ENCODE results near the gene UBE2D2. TPM values are rescaled to one million over a fixed set of nuclear protein-coding genes. Genes with fewer than 3 reads are reported as not detected.

The UBE2D2 gene
- total RNA-seq, 1 donor from 2014 or later, result 229 TPM

DNA sequence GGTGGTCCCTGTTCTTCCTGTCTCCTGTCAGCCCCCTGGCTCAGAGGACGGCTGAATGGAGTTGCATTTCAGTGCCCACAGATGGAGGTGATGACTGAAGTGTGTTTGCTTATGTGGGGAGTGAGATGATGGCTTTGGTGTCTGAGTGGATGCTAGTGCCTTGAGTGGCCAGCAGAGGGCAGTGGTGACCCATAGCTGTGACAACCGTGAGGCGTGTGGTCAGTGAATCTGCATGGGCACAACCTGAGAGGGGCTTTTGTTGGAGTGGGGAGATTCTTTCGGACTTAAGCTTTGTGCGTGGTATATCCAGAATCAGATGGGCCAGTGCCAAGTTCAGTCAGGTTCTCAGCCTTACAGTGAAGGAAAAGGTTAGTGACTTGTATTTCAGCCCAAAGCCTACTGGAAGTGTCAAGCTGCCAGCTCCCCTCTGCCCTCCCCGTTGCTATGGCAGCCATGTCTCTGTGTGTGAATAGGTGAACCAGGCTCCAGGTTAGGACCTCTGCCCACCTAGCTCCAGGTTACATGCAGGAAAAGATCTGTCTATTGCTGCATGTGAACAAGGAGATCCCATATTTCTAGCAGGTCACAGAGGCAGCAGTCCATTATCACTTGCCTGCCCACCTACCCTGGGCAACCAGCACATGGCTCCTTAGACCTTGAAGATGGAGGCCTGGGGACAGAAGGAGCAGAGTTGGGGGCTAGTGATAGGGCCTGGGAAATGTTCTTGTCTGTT, 72.3 kb downstream of the UBE2D2 start:
- intact Hi-C loops (cut with micrococcal nuclease), result loop anchor here (1.0 to 2.0 kb wide), 7 partner anchors 57 to 335 kb away; no protein-coding TSS in a partner anchor

DNA sequence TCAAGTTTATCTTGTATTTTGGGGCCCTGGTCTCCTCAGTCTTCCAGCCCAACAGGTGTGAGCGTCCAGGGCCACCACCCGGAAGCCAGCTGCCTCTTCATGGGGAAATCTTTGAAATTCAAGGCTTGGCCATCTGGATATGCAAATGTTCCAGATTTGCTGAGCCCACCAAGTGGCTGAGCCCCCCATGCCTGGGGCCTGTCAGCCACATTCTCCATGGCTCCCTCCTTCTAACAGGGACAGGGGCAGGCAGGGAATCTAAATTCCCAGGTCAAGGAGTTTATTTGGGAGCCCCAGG, 72.8 kb downstream of the UBE2D2 start:
- intact Hi-C loops (cut with micrococcal nuclease), result no loop called here

DNA sequence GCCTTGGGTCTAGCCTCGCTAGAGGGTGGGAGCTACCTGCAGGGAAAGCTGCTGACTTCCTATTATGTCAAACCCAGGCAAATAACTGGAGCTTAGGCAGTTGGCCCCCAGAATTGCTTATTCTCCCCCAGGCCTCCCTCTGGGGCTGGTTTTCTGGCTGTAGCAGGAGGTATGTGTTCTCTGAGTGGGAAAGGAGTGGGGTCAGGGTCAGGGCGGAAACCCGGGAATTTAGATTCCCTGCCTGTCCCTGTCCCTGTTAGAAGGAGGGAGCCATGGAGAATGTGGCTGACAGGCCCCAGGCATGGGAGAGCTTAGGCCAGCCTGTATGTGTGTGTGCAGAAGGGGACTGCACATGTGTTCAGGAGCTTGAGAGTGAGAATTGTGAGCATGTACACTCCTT, 73.4 kb downstream of the UBE2D2 start:
- intact Hi-C loops (cut with micrococcal nuclease), result no loop called here

DNA sequence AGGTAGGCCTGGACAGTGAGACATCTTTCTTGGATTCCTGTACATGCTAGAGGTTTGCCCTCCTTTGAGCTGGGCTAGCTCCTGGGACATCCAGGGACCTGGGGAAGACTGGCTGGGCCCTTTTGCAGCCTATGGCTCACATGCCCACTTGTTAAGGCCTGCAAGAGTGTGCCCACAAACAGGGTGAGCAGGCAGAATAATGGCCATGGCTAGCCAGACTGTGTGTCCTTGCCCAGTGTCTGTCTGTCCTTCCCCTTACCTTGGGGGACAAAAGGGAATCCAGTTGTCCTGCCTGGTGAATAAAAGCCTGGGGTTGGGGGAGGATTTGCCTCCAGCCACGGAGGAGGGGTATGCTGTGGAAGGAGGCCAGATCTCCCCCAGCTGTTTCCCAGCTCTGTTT, 74.1 kb downstream of the UBE2D2 start:
- intact Hi-C loops (cut with micrococcal nuclease), result loop anchor here (5.0 kb wide), 3 partner anchors 112 to 233 kb away; partner anchors contain the start of genes DNAJC18 and SPATA24

DNA sequence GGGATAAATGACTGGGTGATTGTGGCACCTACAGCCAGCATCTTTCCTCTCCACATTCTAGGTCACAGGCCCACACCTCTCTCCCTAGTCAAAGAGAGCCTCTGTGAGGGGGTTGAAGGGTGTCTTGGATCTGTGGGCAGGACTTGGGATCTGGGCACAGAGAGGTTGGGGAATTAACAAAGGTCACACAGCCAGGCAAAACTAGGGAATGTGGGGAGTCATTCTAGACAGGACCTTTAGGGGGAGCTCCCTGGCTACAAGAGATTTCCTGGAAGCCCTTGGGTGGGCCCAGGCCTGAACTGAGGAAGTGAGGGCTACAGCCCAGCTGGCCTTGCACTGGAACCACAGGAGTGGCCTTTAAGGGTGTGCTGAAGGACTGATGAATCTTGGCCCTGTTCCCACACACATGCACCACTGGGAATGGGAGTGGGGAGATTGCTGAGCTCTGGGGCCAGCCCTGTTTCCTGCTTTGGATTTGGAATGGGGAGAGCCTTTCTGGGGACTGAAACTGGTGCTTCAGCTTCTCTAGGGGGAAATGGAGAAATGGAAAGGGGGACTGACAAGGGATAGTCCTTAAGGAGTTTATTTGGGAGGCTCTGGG, 74.6 kb downstream of the UBE2D2 start:
- intact Hi-C loops (cut with micrococcal nuclease), result loop anchor here (1.0 to 5.0 kb wide), 9 partner anchors 14 to 293 kb away; partner anchors contain the start of genes DNAJC18 and SPATA24

DNA sequence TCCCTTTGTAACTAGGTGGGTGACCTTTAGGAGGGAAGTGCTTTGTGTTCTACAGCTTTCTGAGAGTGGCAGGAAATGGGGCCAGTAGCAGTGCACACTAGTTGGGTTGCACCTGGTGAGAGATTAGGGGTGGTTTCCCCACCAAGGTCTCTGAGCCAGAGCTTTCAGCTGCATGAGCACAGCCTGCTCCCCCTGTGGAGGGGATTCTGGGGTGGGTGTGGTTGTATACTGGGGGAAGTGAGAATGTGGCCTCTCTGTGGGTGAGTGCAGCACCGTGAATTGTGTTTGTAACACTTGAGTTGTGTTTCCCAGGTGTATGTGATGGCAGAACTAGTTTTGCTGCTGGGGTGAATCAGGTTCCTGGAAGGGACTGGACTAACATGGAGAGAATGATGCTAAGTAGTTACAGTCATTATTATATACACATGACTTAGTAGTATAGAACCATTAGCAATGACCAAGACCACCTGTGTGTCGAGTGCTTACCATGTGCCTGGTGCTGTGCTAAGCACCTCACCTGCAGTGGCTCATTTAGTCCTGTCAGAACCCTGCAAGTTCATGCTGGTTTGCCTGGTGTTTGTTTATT, 75.2 kb downstream of the UBE2D2 start:
- intact Hi-C loops (cut with micrococcal nuclease), result loop anchor here (1.0 to 5.0 kb wide), 9 partner anchors 13 to 294 kb away; partner anchors contain the start of genes DNAJC18 and SPATA24

DNA sequence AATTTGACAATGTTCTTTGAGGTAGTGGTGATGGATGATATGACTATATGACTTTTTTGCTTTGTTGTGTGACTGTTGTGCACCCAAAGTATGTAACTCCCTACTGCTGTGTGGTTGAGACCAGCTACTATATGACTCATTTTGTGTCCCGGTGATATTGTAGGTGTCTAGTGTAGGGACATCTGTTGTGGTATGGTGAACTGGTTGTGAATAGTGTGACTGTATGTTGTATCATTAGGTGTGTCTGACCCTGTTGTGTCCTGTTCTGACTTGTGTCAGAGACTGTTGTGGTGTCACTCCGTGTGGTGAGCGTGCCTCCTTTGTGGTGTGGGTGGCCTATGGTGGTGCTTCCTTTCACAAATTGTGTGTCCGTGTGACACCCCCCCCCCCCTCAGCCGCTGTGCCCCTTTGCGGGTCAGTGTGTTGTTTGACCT, 75.9 kb downstream of the UBE2D2 start:
- intact Hi-C loops (cut with micrococcal nuclease), result loop anchor here (1.0 to 5.0 kb wide), 10 partner anchors 12 to 295 kb away; partner anchors contain the start of genes DNAJC18 and SPATA24

DNA sequence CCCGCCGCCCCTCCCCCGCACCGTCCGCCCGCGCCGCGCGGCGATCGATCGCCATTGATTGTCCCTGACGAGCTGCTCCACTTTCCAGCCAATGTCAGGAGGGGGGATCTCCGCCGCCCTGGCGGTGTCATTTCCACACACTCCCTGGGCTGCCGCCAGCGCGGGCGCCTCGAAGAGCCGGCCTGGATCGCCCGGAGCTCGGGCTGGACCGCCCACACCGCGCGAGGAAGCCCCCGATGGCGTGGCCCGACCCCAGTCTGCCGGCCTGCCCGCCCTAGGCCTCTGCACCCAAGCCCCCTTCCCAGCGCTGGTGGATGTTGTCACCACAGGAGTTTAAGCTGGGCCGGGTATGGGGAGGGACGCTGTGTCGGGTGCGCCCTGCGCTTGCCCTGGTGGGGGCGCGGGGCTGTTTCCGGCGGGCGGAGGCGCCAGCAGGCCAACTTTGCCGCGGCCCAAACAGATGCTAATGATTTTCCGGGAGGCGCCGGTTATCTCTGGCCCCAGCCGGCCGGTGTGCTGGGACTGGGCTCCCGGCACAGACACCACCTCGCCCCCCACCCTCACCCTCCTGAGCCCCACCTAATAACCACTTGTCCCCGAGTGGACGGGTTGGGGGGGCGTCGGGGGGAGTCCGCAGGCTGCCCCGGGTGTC, 76.4 kb downstream of the UBE2D2 start:
- intact Hi-C loops (cut with micrococcal nuclease), result loop anchor here (1.0 to 5.0 kb wide), 7 partner anchors 29 to 235 kb away; partner anchors contain the start of genes DNAJC18 and SPATA24

DNA sequence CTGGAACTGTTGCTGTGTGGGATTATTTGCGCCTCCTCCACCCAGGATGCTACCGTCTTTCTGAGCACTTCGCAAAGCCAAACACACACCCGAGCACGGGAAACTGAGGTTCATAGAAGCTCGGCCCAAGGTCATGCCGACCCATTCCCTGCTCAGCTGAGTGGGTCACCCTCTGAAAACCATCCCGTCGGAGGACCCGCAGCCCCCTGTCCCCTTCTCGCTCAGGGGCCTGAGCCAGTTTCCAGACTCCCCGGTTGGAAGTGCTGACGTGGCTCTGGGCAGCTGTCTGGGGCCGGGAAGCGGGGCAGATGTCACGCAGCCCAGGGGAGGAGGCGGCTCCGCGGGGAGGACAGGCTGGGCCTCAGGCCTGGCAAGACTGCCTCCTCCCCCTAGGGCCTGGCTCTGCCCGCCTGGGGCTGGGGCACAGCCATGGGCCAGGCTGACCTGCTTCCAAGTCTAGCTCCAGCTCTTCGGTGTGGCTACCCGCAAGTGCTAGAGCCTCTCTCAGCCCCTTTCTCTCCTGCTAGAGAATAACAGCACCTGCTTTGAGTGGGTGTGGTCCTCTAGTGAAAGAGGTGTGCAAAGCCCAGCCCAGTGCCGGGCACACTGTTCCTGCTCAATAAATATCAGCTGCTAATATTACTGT, 77.1 kb downstream of the UBE2D2 start:
- intact Hi-C loops (cut with micrococcal nuclease), result loop anchor here (5.0 kb wide), 3 partner anchors 109 to 236 kb away; partner anchors contain the start of genes DNAJC18 and SPATA24

DNA sequence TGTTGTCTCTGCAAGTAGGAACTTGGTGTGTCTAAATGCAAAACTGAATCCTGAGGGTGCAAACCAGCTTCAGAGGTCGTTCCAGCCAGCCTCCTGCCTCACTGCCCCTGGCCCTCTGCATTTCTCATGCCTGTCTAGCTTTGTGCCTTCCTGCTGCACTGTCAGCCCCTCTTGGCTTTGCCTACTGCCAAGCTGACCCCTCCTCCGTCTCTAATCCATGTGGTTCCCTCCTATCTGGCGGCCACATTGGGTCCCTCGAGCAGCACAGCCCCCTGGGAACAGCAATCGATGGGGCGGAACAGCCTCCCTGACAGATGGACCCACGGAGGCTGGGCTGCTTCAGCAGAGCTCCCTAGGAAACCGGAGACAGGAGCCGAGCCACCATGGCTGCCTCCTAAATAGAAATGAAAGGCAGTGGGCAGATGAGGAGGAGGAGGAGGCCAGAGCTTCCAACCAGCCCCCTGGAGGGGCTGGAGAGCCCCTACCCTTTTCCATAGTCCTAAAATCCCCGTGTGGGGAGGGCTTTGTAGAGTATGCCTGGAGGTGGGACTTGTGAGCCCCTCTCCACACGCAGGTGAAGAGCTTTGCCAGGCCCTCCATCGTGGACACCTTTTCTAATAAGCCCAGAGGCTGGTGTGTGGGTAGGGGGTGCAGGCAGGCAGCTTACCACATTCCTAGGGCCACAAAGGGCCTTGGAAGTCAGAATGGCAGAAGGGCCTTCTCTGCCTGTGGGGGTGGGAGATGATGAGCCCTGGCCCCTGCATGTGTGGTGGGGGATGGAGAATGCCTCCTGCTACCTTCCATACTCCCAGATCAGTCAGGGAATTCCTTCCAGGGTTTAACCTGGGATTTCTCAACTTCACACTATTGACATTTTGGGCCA, 77.8 kb downstream of the UBE2D2 start:
- intact Hi-C loops (cut with micrococcal nuclease), result loop anchor here (5.0 kb wide), 3 partner anchors 108 to 237 kb away; partner anchors contain the start of genes DNAJC18 and SPATA24

DNA sequence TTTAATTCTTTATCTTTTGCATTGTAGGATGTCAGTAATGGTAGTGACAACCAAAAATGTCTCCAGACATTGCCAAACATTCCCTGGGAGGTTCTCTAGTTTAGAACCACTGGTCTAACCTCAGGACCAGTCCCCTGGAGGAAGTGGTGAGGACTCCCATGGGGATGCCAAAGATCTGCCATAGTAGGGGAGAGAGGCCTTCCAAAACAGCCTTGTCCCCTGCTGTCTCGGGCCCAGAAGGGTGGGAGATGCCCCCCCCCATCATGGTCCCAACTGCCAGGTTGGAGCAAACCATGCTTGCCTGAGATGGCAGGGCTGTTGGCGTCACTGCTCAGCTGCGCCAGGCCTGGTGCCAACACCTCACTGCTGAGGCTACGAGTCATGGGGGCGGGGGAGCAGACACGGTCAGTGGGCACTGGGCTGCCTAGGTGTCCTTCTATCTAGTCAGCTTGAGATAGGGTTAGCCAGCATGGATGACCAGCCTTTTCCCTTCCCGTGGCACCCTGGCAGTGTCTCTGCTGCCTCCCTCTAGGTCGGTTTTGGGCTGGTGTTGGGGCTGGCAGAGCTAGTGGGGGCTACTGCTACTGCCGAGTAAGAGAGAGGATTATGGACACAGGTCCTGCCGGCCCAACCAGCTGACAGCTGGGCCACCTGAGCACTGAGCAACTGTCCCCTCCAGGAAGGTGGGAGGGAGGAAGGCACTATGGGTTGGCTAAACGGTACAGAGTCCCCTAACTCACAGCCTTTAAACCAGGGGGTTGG, 78.7 kb downstream of the UBE2D2 start:
- intact Hi-C loops (cut with micrococcal nuclease), result loop anchor here (5.0 kb wide), 3 partner anchors 108 to 237 kb away; partner anchors contain the start of genes DNAJC18 and SPATA24

DNA sequence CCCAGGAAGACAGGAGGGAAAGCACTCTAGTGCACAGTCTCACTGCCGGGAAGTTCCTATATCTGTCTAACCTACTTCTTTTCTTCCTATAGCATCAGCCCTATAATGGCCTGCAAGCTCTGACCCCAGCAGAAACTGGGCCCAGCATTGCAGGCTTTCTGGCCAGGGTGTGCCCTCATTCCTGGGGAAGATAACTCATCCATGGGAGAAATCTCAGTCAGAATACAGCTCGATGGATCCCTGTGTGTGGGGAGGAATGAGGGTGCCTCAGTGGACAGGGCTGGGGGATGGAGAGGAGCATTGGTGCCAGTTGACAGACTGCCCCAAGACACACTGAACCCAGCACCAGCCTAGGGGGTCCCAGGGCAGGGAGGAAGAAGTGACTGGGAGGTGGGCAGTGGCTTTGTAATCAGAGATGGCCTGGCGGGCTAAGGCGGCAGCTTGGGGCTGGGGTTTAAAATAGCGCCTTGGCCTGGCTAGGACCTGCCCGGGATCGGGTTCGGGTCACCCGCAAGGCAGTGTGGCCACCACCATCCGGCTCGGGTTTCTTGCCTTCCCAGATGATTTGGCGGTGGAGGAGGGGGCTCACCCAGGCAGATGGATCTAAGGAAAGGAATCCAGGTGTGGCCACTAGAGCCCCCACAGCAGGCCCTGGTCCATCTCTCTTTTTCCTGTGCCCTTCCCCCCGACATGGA, 79.4 kb downstream of the UBE2D2 start:
- intact Hi-C loops (cut with micrococcal nuclease), result no loop called here

DNA sequence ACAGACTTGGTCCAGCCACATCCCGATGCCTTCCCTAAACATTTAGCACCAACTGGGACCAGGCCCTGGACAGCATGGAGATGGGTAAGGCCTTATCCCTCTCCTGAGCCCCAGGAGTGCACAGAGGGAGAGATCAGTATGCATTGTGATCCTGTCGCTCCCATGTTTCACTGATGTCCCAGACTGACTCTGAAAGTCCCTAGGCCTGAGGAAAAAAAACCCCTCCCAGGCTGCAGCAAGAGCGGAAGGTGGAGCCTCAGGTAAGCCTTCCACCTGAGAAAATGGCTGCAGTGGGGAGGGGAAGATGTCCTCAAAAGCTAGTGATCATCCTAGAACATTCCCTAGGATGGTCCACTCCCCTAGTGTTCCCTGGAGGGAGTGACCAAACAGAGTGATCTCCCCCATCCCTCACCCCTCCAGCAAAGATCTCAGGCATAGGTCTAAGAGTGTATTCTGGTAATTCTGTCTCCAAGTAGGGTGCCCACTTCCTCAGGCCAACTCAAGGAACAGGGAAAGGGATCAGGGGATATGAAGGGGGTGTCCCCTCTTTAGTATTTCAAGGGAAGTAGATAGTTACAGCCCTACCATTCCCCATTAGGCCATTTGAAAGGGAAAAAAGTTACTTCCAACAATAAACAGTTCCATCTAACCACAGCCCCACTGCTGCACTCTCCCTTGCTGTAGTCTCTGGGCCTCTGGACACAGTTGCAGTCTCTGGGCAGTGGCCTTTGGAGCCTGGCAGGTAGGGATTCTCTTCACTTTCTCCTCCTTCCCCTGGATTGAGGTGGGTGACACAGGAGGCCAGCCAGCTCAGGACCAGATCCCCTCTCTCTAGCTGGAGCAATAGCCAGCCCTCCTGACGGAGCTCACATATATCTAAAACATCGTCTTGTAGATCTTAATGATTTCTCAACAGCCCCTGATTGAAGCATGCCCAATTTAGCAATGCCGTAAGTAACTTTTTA, 80.3 kb downstream of the UBE2D2 start:
- intact Hi-C loops (cut with micrococcal nuclease), result no loop called here

DNA sequence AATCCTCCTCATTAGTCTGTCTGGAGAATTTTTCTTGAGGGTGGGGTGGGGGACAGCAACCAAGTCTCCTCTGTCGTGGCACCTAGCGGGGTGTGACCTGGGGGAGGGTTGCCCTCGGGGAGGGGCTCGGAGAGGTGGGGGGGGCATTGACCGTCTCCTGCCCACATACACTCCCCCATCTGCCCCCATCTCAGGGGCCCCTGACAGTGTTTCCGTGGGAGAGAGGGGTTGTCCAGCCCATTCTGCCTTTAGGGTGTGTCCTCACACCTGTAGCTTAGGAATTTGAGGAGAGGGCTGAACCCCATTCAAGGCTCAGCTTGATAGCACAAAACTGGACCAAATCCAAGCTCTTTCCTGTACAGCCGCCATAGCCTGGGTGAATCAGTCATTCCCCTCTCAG, 81.1 kb downstream of the UBE2D2 start:
- intact Hi-C loops (cut with micrococcal nuclease), result no loop called here

DNA sequence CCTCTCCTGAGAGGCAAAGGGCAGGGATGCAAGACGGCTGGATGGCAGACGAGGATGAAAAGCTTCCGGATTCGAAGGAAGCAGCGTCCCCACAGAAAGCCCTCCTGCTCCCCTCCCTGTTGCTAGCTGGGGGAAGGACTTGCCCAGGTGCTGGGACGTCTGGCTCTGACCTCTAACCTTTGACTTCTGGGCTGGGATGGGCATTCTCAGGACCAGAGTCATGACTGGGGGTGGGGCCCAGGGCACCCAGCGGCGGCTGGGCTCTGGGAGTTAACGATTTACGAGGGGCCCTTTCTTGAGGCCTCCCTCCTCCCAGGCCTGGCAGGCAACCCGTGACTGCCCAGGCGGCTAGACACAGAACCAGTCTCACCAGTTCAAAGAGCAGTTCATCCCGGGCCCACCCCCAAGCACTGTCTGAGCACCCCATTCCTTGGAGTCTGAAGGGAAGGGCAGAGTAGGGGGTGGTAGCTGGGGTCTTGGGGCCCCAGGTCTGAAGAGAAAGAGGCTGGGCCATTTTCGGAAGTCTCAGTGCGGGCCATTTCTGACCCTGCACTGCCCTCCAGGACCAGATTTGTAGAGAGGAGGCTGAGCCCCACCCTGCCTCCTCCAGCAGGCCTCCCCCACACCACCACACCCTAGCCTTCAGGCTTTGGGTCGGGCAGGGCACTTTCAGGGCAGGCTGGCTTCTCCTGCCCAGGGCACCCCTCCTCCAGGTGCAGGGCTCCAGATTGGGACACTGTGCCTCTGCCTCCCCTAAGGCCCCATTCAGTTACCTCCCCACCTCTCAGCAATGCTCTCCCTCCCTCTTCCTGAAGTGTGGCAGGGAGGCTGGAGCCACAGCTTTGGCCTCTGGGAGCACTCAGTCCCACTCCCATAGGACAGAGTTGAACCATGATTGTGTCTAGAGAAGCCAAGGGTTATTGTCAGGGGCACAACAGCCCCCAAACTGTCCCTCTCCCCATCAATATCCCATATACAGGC, 82.0 kb downstream of the UBE2D2 start:
- intact Hi-C loops (cut with micrococcal nuclease), result no loop called here

DNA sequence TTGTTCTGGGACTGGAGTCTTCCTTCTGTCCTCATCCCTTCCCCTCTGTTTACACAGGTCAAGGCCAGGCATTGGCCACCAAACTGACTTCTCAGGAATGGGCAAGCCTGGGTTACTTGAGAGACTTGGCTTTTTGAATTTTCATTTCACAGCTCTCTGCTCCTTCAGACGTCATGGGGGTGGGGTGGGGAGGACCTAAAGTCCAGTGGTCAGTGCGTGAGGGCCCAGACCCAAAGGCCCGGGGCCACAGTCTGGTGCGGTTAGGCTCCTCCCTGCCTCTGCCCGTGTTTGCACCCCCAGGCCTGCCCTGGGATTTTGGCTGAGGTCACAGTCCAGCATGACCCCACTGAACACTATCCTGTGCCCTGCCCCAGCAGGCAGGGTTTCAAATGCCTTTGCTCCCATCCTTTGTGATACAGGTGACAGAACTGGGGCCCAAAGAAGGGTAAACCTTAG, 82.9 kb downstream of the UBE2D2 start:
- intact Hi-C loops (cut with micrococcal nuclease), result no loop called here

All from T-helper 1 cell treated with Interleukin-12 subunit alpha and Interleukin-12 subunit beta and Interleukin-4 antibody, amounts not matched to agents 30 ng/mL and 1 ng/mL, for 36 hours (primary cell).